HCT116 (cell line): ENCODE data around the gene SLC2A2. TPM values are rescaled to one million over a fixed set of nuclear protein-coding genes. Genes with fewer than 3 reads are reported as not detected.

ENCODE experiments used
- ATAC-seq: fragments of 200-7000 bp; cut with Tn5 transposase; 2 replicates; pipeline ENCODE4 v1.9.1; 2020; ENCODE audit warnings: mild to moderate bottlenecking, moderate library complexity
- BruUV-seq: library from RNA; stranded (reverse); fragments of 400-500 nt; replicated peaks from 2 replicates; lab custom pipeline; 2021; lab: Mats Ljungman, UMichigan
- CTCF ChIA-PET: fragments of 300-600 bp; sonication (Branson Sonifier 250); formaldehyde crosslinking; loops from one replicate; lab custom pipeline; 2021; ENCODE audit warnings: antibody characterized with exemption; lab: Charles Lee
- POLR2A ChIA-PET: fragments of 300-600, 350-600 bp; sonication (Branson Sonifier 250); formaldehyde crosslinking; loops from one replicate; lab custom pipeline; 2021; ENCODE audit warnings: antibody characterized with exemption; lab: Charles Lee
- RAD21 ChIA-PET, 2 experiments: fragments of 300-600 bp; sonication (Branson Sonifier 250); formaldehyde crosslinking; loops; one replicate each; lab custom pipeline; 2023; ENCODE audit warnings: low total read pairs in 2 of 2; ENCODE audit not compliant: uncharacterized antibody in 2 of 2, unreplicated experiment in 2 of 2, low non-redundant PET in 1 of 2; lab: Charles Lee
- DNase-seq: peaks from one replicate; pipeline ENCODE4 v3.0.0-alpha.2; 2010; ENCODE audit warnings: low read depth, low spot score
- H2AFZ ChIP-seq: fragments of 200-600 bp; shearing (Covaris generic), sonication (generic); 2 replicates; pipeline ENCODE4 v1.6.1; 2017; ENCODE audit warnings: low read depth, mixed run types, mixed read lengths, antibody characterized with exemption, low read length; ENCODE audit not compliant: poor library complexity, severe bottlenecking
- H3K27ac ChIP-seq: 2 replicates; pipeline ENCODE4 v1.5.1; 2012; ENCODE audit warnings: low read depth, low read length
- H3K27me3 ChIP-seq: fragments of 200-600 bp; sonication (generic); 2 replicates; pipeline ENCODE4 v1.6.1; 2016; ENCODE audit warnings: mixed run types, low read length, mixed read lengths; ENCODE audit not compliant: insufficient read depth
- H3K36me3 ChIP-seq, 2 experiments: fragments of 200-500 bp in 1 of 2; fragments of 200-600 bp in 1 of 2; sonication (Bioruptor generic) in 1 of 2; sonication (generic) in 1 of 2; 2 replicates each; pipeline versions ENCODE4 v1.5.1 to v1.6.1; 2014 to 2016; ENCODE audit warnings: low read length in 2 of 2, inconsistent platforms in 1 of 2, mixed read lengths in 1 of 2, mixed run types in 1 of 2; ENCODE audit not compliant: insufficient read depth in 2 of 2, control insufficient read depth in 1 of 2
- H3K4me1 ChIP-seq, 2 experiments: fragments of 200-600 bp in 1 of 2; sonication (generic) in 1 of 2; 2 replicates each; pipeline versions ENCODE4 v1.5.1 to v1.6.1; 2012 to 2017; ENCODE audit warnings: low read length in 2 of 2, inconsistent platforms in 1 of 2, mild to moderate bottlenecking in 1 of 2, mixed read lengths in 1 of 2, mixed run types in 1 of 2, moderate library complexity in 1 of 2; ENCODE audit not compliant: insufficient read depth in 2 of 2, control insufficient read depth in 1 of 2
- H3K4me2 ChIP-seq: fragments of 200-600 bp; sonication (generic); 2 replicates; pipeline ENCODE4 v1.6.1; 2017; ENCODE audit warnings: mixed run types, low read length, mixed read lengths
- H3K4me3 ChIP-seq, 2 experiments: fragments of 200-600 bp in 1 of 2; sonication (generic) in 1 of 2; replicated peaks in 1 of 2; 2 replicates each; pipeline ENCODE4 v1.5.1; 2011 to 2016; ENCODE audit warnings: low read length in 2 of 2, control low read depth in 1 of 2, low read depth in 1 of 2, mild to moderate bottlenecking in 1 of 2, mixed read lengths in 1 of 2, mixed run types in 1 of 2
- H3K79me2 ChIP-seq: fragments of 200-600 bp; sonication (generic); 2 replicates; pipeline ENCODE4 v1.6.1; 2017; ENCODE audit warnings: mild to moderate bottlenecking, mixed run types, low read length, moderate library complexity, mixed read lengths; ENCODE audit not compliant: insufficient read depth
- H3K9ac ChIP-seq: fragments of 200-600 bp; sonication (generic); 2 replicates; pipeline ENCODE4 v1.6.1; 2016; ENCODE audit warnings: low read length, mixed read lengths
- H3K9me2 ChIP-seq: fragments of 200-600 bp; sonication (generic), shearing (Covaris generic); 2 replicates; pipeline ENCODE4 v1.6.1; 2017; ENCODE audit warnings: mixed run types, mild to moderate bottlenecking, moderate library complexity; ENCODE audit not compliant: insufficient read depth
- H3K9me3 ChIP-seq, 2 experiments: fragments of 200-500 bp in 1 of 2; fragments of 200-600 bp in 1 of 2; sonication (Bioruptor generic) in 1 of 2; sonication (generic) in 1 of 2; 2 replicates each; pipeline ENCODE4 v1.6.1; 2014 to 2017; ENCODE audit warnings: low read length in 2 of 2, mixed read lengths in 2 of 2, inconsistent platforms in 1 of 2, low read depth in 1 of 2, mild to moderate bottlenecking in 1 of 2, mixed run types in 1 of 2, moderate library complexity in 1 of 2; ENCODE audit not compliant: control insufficient read depth in 1 of 2, insufficient read depth in 1 of 2
- H4K20me1 ChIP-seq: fragments of 200-600 bp; sonication (generic), shearing (Covaris generic); 2 replicates; pipeline ENCODE4 v1.6.1; 2017; ENCODE audit warnings: mixed run types, mild to moderate bottlenecking, moderate library complexity; ENCODE audit not compliant: insufficient read depth
- EZH2 ChIP-seq: fragments of 200-600 bp; sonication (generic); IDR thresholded peaks from 2 replicates; pipeline ENCODE4 v1.6.1; 2017; ENCODE audit warnings: antibody characterized with exemption, mixed run types
- EZH2phosphoT487 ChIP-seq: fragments of 200-600 bp; IDR thresholded peaks from 2 replicates; pipeline ENCODE4 v1.6.1; 2018; ENCODE audit warnings: antibody characterized with exemption, borderline replicate concordance
- FOSL1 ChIP-seq: IDR thresholded peaks from 2 replicates; pipeline ENCODE4 v1.6.1; 2012; ENCODE audit warnings: low read depth
- RAD21 ChIP-seq: IDR thresholded peaks from 2 replicates; pipeline ENCODE4 v1.6.1; 2012; ENCODE audit warnings: low read depth, mild to moderate bottlenecking
- SIN3A ChIP-seq: IDR thresholded peaks from 2 replicates; pipeline ENCODE4 v1.6.1; 2012; ENCODE audit warnings: low read depth
- ZNF274 ChIP-seq: fragments of 200-500 bp; sonication (Bioruptor generic); IDR thresholded peaks from 2 replicates; pipeline ENCODE4 v1.6.1; 2014; ENCODE audit warnings: mild to moderate bottlenecking, low read depth, low read length, inconsistent platforms
- intact Hi-C: fragments of 100-400 bp; cut with micrococcal nuclease; formaldehyde crosslinking; loops from 2 replicates; pipeline ENCODE4 v1.10.0; 2022
- total RNA-seq: library from RNA; stranded (reverse); gene quantifications from one replicate; pipeline ENCODE4 v1.2.1, GENCODE V29; 2021; ENCODE audit not compliant: unreplicated experiment

The SLC2A2 gene
- total RNA-seq, 1 experiment from 2014 or later = not detected

GRCh38 chr3:170991664-170992063 is 34.9 kb downstream of the SLC2A2 start:
- no peaks in the 10 kb centered on the region for H3K79me2 ChIP-seq
- no peak overlapping the region for H3K4me2 ChIP-seq
- DNase-seq (no peak), ATAC-seq (no peak)
- H3K9me2 ChIP-seq = no peaks in the 10 kb centered on the region
- CTCF ChIA-PET = no interaction called here
- peaks cover 4 to 10% of the 10 kb centered on the region in 2 experiments; a peak in 2 of 4 replicates for H3K4me1 ChIP-seq
- intact Hi-C loops = no loop called here
- H2AFZ ChIP-seq = no peak overlapping the region
- no peaks in the 10 kb centered on the region for H3K36me3 ChIP-seq
- no peak overlapping the region for H3K4me3 ChIP-seq
- no peaks in the 10 kb centered on the region for H3K9me3 ChIP-seq
- no peaks in the 10 kb centered on the region for H3K27me3 ChIP-seq
- TF ChIP-seq SIN3A = no peak
- TF ChIP-seq, all 23 proteins: peak for 0
- Histone ChIP-seq H3K9ac (no peak overlapping the region), H4K20me1 (no peaks in the 10 kb centered on the region), H3K27ac (no peak overlapping the region)
- no TSS peak for BruUV-seq
- RAD21 ChIA-PET = no interaction called here
- POLR2A ChIA-PET = no interaction called here

GRCh38 chr3:170989100-170989648 is 37.3 kb downstream of the SLC2A2 start:
- DNase-seq = no peak
- intact Hi-C loops = no loop called here

More at GRCh38 chr3:170989100-170989648, 37.3 kb downstream of the SLC2A2 start:
- no peak overlapping the region for H3K9ac ChIP-seq
- ChIA-PET RAD21 (no interaction called here), CTCF (interaction anchor here (1.4 kb wide), 1 partner anchor 60 kb away, joined by 3 read pairs; no protein-coding TSS in a partner anchor), POLR2A (no interaction called here)
- no peak overlapping the region for H2AFZ ChIP-seq
- no peaks in the 10 kb centered on the region for H4K20me1 ChIP-seq
- H3K4me3 ChIP-seq = no peak overlapping the region
- H3K79me2 ChIP-seq = no peaks in the 10 kb centered on the region
- no peaks in the 10 kb centered on the region for H3K9me2 ChIP-seq
- ATAC-seq = peak; percentile 34; the same call in 1 of the 2 replicates
- H3K4me2 ChIP-seq = peak overlapping the region; percentile 20
- no TSS peak for BruUV-seq
- TF ChIP-seq EZH2phosphoT487 = no peak
- no peak for TF ChIP-seq EZH2
- no peak for TF ChIP-seq FOSL1
- TF ChIP-seq RAD21 = no peak
- TF ChIP-seq ZNF274 = no peak
- no peaks in the 10 kb centered on the region for H3K36me3 ChIP-seq
- H3K27me3 ChIP-seq = no peaks in the 10 kb centered on the region
- peaks cover 4 to 10% of the 10 kb centered on the region in 2 experiments; a peak in 2 of 4 replicates for H3K4me1 ChIP-seq
- H3K9me3 ChIP-seq = no peaks in the 10 kb centered on the region
- H3K27ac ChIP-seq = no peak overlapping the region
